ENCODE results near the gene OSTN.
"Not testable (repeated sequence)": the region's sequence is repeated elsewhere in the genome, so short reads cannot be mapped to it uniquely, and the experiment has no call there.

Gene OSTN

DNA sequence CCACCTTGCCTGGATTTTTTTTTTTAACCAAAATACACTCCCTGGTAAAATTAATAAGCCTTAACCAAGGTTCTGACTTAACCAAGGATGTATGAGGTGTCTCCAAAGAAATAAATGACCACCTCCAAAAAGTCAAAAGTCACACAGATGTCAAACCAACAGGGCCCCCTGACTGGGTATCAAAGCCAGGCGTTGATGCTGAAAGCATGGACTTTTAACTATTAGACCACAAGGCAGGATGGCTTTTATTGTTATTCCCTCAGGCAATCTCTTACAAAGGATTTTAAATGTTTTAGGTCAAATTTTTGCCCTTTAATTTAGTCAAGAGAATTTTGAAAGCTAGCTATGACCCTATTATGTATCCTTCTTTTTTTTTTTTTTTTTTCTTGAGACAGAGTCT, 60.4 kb downstream of the OSTN start:
- in situ Hi-C loops (cut with HindIII; ENCODE audit: low pct_unique_long_range_greater_than_20kb, low sequenced_read_pairs), result no loop called here
- DNase-seq (ENCODE audit: low read depth in 1 of 2, low spot score in 1 of 2), result no peak
- TF ChIP-seq JUND (IDR thresholded peaks at IDR 0.05; ENCODE audit: low read depth), result no peak

DNA sequence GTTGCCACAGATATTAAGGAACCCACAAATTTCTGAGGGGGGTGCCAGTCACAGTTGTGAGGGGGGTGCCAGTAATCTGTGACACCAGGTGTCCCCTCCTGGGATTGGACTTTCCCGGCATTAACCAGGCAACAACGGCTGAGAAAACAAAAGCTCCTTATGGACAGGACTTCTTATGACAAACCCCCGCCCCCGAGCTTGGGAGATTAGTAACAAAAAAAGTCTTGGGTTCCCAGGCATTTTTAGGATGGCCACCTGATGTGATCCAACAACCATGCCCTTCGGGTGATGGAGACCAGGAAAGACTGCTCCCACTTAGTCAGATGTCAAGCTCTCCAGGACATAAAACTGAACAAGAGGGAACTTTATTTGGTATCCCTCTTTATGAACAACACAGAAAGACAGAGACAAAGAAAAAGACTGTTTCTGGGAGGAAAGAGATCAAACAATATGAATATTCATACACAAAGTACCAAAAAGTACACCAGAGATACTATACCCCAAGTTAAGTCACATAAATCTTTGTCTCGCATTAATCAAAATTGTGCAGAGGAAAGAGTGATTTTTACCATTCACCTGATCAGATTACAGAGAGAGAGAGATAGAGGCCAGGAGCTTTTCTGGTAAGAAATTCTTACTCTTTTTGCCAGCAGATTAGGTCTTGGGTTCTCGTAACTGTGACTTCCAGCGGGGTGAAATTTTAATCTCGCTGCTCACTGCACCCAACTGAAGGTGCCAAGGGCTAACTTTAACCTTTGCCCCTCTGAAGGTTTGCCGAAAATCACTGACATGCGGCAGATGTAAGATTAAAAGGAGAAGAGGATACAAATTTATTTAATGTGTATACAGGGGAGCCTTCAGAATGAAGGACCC, 61.6 kb downstream of the OSTN start:
- in situ Hi-C loops (cut with HindIII; ENCODE audit: low pct_unique_long_range_greater_than_20kb, low sequenced_read_pairs), result no loop called here
- DNase-seq (ENCODE audit: low read depth in 1 of 2, low spot score in 1 of 2), result no peak
- TF ChIP-seq JUND (IDR thresholded peaks at IDR 0.05; ENCODE audit: low read depth), result no peak

DNA sequence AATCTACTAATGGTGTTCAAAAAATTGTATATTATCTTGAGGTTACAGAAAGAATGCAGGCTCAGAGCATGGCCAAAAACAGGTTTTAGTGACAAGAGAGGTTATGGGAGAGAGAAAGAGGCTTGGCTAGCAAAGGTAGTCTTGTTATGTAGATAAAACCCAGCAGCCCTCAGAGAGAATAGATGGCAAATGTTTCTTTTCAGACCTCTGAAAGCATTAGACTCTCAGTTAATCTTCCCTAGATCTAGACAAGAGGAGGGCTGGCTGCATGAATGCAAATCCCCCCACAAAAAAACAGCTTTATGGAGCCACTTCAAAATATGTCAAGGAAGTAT, 62.2 kb downstream of the OSTN start:
- in situ Hi-C loops (cut with HindIII; ENCODE audit: low pct_unique_long_range_greater_than_20kb, low sequenced_read_pairs), result no loop called here
- TF ChIP-seq JUND (IDR thresholded peaks at IDR 0.05; ENCODE audit: low read depth), result no peak

DNA sequence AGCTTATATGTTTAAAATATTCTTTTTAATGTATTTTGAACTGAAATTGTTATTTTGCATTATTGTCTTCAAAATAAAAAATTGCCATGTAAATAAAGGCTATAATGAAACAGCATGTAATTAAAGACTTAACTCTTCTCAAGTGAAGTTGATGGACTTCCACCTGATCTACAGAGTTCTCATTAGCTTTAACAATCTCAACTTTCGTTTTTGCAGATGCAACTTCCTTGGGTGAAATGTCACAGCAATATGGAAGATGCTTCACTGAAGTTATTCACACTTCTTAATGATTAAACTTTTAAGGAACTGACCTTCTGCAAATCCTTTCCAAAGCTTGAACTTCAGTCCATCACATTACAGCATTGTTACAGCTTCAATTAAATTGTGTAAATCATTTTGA, 63.6 kb downstream of the OSTN start:
- no peak for TF ChIP-seq JUND (IDR thresholded peaks at IDR 0.05; ENCODE audit: low read depth)
- in situ Hi-C loops (cut with HindIII; ENCODE audit: low pct_unique_long_range_greater_than_20kb, low sequenced_read_pairs), result no loop called here
- no peak for DNase-seq (ENCODE audit: low read depth in 1 of 2, low spot score in 1 of 2)

More for the DNA sequence above, 62.2 kb downstream of the OSTN start:
- DNase-seq (ENCODE audit: low read depth in 1 of 2, low spot score in 1 of 2), result no peak

DNA sequence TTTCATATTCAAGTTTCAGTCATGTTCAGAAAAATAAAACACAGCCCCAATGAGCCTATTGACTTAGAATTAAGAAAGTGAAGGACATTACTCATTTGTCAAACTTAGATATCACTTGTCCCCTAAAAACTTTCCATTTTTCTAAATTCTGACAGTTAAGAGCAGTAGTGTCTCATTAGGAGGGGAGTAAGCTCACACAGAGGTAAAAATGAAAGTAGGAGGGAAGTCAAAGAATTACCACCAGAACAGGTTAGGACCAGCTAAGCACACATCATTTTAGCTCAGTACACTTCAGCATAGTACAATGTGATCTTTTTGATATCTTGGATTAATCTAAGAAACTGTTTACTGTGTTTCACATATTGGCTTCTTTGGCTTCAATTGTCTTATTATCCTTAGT, 64.3 kb downstream of the OSTN start:
- no peak for TF ChIP-seq JUND (IDR thresholded peaks at IDR 0.05; ENCODE audit: low read depth)
- DNase-seq (ENCODE audit: low read depth in 1 of 2, low spot score in 1 of 2), result no peak
- in situ Hi-C loops (cut with HindIII; ENCODE audit: low pct_unique_long_range_greater_than_20kb, low sequenced_read_pairs), result no loop called here

DNA sequence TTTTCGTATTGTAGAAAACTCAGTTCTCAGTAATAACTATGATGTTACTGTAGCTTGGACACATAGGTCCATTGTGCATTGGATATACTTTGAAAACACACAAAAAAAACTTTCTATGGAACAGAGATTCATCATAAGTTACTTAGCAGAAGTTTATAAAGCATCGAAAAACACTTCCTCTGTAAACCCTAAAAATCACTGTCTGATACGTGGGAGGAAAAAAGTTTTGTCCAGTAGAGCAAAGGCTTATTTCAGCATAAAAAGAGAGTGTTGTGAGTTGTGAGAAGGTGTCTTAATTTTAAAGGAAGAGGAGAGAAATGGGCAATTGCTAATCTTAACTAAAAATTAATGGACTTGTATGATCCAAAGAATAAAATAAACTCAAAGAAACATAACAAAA, 64.8 kb downstream of the OSTN start:
- in situ Hi-C loops (cut with HindIII; ENCODE audit: low pct_unique_long_range_greater_than_20kb, low sequenced_read_pairs), result no loop called here
- no peak for DNase-seq (ENCODE audit: low read depth in 1 of 2, low spot score in 1 of 2)
- no peak for TF ChIP-seq JUND (IDR thresholded peaks at IDR 0.05; ENCODE audit: low read depth)

DNA sequence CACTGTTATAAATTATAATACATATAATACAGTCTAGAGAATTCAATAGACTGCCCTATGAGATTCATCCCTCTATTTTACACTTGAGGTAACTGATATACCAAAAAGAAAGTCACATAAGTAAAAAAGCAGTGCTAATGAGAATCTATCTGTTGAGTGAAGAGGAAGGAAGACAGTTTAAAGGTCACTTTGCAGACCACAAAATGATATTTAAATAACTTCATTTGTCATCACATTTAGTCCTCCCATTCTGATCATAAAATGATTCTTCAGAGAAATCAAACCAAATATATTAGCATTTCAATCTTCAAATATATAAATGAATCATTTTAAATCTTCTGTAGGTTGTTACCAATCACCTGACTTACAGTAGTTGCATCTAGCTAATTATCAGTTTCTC, 69.7 kb downstream of the OSTN start:
- TF ChIP-seq JUND (IDR thresholded peaks at IDR 0.05; ENCODE audit: low read depth), result no peak
- DNase-seq (ENCODE audit: low read depth in 1 of 2, low spot score in 1 of 2), result no peak
- in situ Hi-C loops (cut with HindIII; ENCODE audit: low pct_unique_long_range_greater_than_20kb, low sequenced_read_pairs), result no loop called here

DNA sequence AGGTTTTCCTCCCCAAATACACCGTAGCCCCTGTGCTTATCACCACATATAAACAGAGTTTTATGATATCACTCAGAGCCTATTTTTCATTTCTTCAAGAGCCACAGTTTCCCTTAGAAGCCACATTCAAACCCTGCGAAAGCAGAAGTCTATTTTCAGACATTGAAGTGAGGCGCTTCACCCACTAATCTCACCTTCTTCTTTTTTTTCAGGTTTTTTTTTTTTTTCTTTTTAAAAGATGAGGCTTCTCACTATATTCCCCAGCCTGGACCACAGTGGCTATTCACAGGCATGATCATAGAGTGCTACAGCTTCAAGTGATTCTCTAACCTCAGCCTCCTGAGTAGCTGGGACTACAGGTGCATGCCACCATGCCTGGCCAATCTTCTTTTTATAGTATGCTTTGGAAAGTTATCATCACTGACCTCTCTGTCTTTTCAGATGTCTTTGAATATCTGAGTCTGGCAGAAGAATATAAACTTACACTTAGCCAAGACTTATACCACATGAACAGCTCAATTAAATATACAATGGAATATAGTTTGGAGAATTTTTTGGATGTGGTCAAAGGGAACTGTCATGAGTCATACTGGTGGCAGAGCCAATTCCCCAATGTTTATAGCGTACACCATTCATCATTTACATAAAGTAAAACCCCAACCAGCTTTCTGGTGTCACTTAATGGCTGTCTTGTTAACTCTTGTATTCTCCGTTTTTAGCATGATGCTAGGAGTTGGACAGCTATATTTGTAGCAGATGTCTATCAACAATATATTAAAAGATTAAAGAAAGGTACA, 70.4 kb downstream of the OSTN start:
- in situ Hi-C loops (cut with HindIII; ENCODE audit: low pct_unique_long_range_greater_than_20kb, low sequenced_read_pairs), result no loop called here
- DNase-seq (ENCODE audit: low read depth in 1 of 2, low spot score in 1 of 2), result no peak
- no peak for TF ChIP-seq JUND (IDR thresholded peaks at IDR 0.05; ENCODE audit: low read depth)

DNA sequence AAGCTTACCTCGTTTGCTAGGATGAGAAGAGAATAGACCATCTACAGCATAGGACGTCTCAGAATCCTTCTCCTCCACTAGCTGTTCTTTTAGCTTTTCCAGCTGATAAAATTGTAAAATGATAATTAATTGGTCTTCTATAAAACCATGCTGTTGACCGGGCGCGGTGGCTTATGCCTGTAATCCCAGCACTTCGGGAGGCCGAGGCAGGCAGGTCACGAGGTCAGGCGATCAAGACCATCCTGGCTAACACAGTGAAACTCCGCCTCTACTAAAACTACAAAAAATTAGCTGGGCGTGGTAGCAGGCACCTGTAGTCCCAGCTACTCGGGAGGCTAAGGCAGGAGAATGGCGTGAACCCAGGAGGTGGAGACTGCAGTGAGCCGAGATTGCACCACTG, 76.2 kb downstream of the OSTN start:
- DNase-seq (ENCODE audit: low read depth in 1 of 2, low spot score in 1 of 2), result not testable (repeated sequence)

DNA sequence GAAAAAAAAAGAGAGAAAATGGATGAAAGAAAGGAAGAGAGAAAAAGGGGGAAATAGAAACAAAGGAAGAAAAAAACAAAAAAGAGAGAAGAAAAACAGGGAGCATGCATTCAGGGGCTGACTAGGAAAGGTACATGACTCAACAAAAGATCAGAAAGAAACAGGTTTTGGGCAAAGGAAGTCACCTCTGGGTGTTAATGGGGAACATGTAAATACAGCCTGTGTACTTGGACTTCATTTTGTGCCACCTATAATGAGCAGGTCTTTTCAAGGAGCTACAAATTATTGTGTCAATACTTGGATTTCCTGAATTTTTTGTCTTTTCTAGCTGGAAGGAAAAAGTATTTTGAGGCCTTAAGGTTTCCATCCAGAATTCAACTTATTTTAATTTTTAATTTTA, 76.7 kb downstream of the OSTN start:
- in situ Hi-C loops (cut with HindIII; ENCODE audit: low pct_unique_long_range_greater_than_20kb, low sequenced_read_pairs), result no loop called here
- no peak for TF ChIP-seq JUND (IDR thresholded peaks at IDR 0.05; ENCODE audit: low read depth)
- DNase-seq (ENCODE audit: low read depth in 1 of 2, low spot score in 1 of 2), result no peak

More for the DNA sequence above, 76.2 kb downstream of the OSTN start:
- in situ Hi-C loops (cut with HindIII; ENCODE audit: low pct_unique_long_range_greater_than_20kb, low sequenced_read_pairs), result not testable (repeated sequence)

DNA sequence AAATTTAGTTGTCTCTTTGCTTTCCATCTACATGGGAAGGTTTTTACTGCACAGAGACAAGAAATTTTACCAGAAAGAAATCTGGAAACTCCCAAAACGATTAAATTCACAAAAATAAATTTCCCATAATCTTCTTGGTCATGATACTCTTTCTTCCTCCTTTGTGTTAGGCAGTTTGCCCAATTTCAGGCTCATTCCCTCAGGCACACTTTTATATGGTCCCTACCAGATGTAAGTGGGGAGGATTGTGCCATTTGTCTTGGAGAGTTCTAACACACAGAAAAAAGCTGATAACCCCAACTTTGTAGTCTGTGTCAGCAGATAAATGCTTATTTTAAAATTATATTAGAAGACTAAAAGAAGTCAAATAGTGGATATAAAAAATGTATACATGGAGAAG, 81.1 kb downstream of the OSTN start:
- no peak for TF ChIP-seq JUND (IDR thresholded peaks at IDR 0.05; ENCODE audit: low read depth)
- no peak for DNase-seq (ENCODE audit: low read depth in 1 of 2, low spot score in 1 of 2)
- in situ Hi-C loops (cut with HindIII; ENCODE audit: low pct_unique_long_range_greater_than_20kb, low sequenced_read_pairs), result no loop called here

DNA sequence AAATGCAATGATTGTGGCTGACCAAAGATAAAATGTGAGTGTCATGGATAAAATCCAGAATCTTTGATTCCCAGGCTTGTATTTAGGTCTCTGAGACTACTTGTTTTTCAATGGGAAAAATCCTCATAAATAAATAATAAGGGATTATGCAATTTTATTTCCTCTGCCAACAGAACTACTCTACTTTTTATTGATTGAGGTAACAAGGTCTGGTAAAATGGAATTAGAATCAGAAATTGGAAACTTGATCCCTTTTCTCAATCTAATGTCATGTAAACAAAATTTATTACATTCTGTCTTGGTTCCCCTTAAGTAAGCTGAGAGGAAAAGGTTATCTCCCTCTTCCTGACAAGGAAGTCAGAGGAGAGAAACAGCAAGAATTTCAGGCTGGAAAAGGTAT, 81.8 kb downstream of the OSTN start:
- no peak for DNase-seq (ENCODE audit: low read depth in 1 of 2, low spot score in 1 of 2)
- TF ChIP-seq JUND (IDR thresholded peaks at IDR 0.05; ENCODE audit: low read depth), result no peak
- in situ Hi-C loops (cut with HindIII; ENCODE audit: low pct_unique_long_range_greater_than_20kb, low sequenced_read_pairs), result no loop called here
